GM18502 (cell line): ENCODE data around the gene SSTR5.

Experiments
- ATAC-seq: cut with Tn5 transposase; IDR thresholded peaks from one replicate; pipeline ENCODE4 v1.9.1; 2021; ENCODE audit warnings: mild to moderate bottlenecking; ENCODE audit not compliant: unreplicated experiment, poor library complexity

SSTR5 gene

GRCh38 chr16:1038932-1039331 is 33.6 kb upstream of the SSTR5 start:
- ATAC-seq = no peak

GRCh38 chr16:1039762-1040161 is 32.8 kb upstream of the SSTR5 start:
- no peak for ATAC-seq

- no peak for ATAC-seq
Observed at GRCh38 chr16:1040346-1040745, 32.2 kb upstream of the SSTR5 start.

- no peak for ATAC-seq
Observed at GRCh38 chr16:1042049-1042744, 30.4 kb upstream of the SSTR5 start.

GRCh38 chr16:1042866-1043265 is 29.7 kb upstream of the SSTR5 start:
- no peak for ATAC-seq

- no peak for ATAC-seq
Observed at GRCh38 chr16:1043881-1044451, 28.6 kb upstream of the SSTR5 start.

- ATAC-seq = no peak
Observed at GRCh38 chr16:1044460-1045309, 27.9 kb upstream of the SSTR5 start.

- no peak for ATAC-seq
Observed at GRCh38 chr16:1045310-1045992, 27.1 kb upstream of the SSTR5 start.

- no peak for ATAC-seq
Observed at GRCh38 chr16:1045993-1046911, 26.3 kb upstream of the SSTR5 start.

GRCh38 chr16:1047123-1047522 is 25.4 kb upstream of the SSTR5 start:
- no peak for ATAC-seq

- ATAC-seq = no peak
Observed at GRCh38 chr16:1047801-1048200, 24.7 kb upstream of the SSTR5 start.

GRCh38 chr16:1048442-1049112 is 24.0 kb upstream of the SSTR5 start:
- no peak for ATAC-seq

GRCh38 chr16:1049113-1049975 is 23.2 kb upstream of the SSTR5 start:
- no peak for ATAC-seq

- ATAC-seq = no peak
Observed at GRCh38 chr16:1049976-1050247, 22.6 kb upstream of the SSTR5 start.

GRCh38 chr16:1050516-1050915 is 22.0 kb upstream of the SSTR5 start:
- no peak for ATAC-seq

GRCh38 chr16:1050921-1051320 is 21.6 kb upstream of the SSTR5 start:
- ATAC-seq = no peak

- no peak for ATAC-seq
Observed at GRCh38 chr16:1051446-1051845, 21.1 kb upstream of the SSTR5 start.

- no peak for ATAC-seq
Observed at GRCh38 chr16:1052721-1053120, 19.8 kb upstream of the SSTR5 start.

- ATAC-seq = no peak
Observed at GRCh38 chr16:1053121-1053521, 19.4 kb upstream of the SSTR5 start.
